Neural progenitor cell (in vitro differentiated cells): ENCODE results near the gene DET1. TPM values are rescaled to one million over a fixed set of nuclear protein-coding genes. Genes with fewer than 3 reads are reported as not detected.
A peak's percentile ranks its signal among the peaks of the same experiment; 100 is the strongest.

Source experiments
- DNase-seq: peaks from one replicate; pipeline ENCODE4 v3.0.0-alpha.2; 2016; ENCODE audit warnings: low spot score
- H2AFZ ChIP-seq: fragments of 200-600 bp; sonication (generic); replicated peaks from 2 replicates; pipeline ENCODE4 v1.6.1; 2016; ENCODE audit warnings: antibody characterized with exemption
- H3F3A ChIP-seq: fragments of 200-600 bp; sonication (generic); 2 replicates; pipeline ENCODE4 v1.6.1; 2016; ENCODE audit warnings: antibody characterized with exemption, low read depth
- H3K27ac ChIP-seq: fragments of 200-600 bp; sonication (generic); 2 replicates; pipeline ENCODE4 v1.5.1; 2016; ENCODE audit warnings: mild to moderate bottlenecking
- H3K27me3 ChIP-seq: fragments of 200-600 bp; sonication (generic); 2 replicates; pipeline ENCODE4 v1.6.1; 2016; ENCODE audit warnings: mild to moderate bottlenecking, moderate library complexity
- H3K36me3 ChIP-seq: fragments of 200-600 bp; sonication (generic); 2 replicates; pipeline ENCODE4 v1.5.1; 2016
- H3K4me1 ChIP-seq: fragments of 200-600 bp; sonication (generic); 2 replicates; pipeline ENCODE4 v1.6.1; 2016; ENCODE audit warnings: mixed run types
- H3K4me2 ChIP-seq: fragments of 200-600 bp; sonication (generic); 2 replicates; pipeline ENCODE4 v1.6.1; 2016
- H3K4me3 ChIP-seq: fragments of 200-600 bp; sonication (generic); 2 replicates; pipeline ENCODE4 v1.5.1; 2016
- H3K79me2 ChIP-seq: fragments of 200-600 bp; sonication (generic); 2 replicates; pipeline ENCODE4 v1.6.1; 2016; ENCODE audit warnings: low read depth
- H3K9ac ChIP-seq: fragments of 200-600 bp; sonication (generic); 2 replicates; pipeline ENCODE4 v1.6.1; 2016
- H3K9me3 ChIP-seq: fragments of 200-600 bp; sonication (generic); 2 replicates; pipeline ENCODE4 v1.5.1; 2016; ENCODE audit warnings: low read depth
- H4K20me1 ChIP-seq: fragments of 200-600 bp; sonication (generic); 2 replicates; pipeline ENCODE4 v1.6.1; 2016; ENCODE audit warnings: low read depth
- H3K27ac Mint-ChIP-seq: 3 replicates; pipeline ENCODE4 v1.8.0; 2021; ENCODE audit warnings: mixed read lengths
- H3K27me3 Mint-ChIP-seq: 2 replicates; pipeline ENCODE4 v1.8.0; 2022; ENCODE audit warnings: low read depth, mild to moderate bottlenecking, inconsistent platforms, moderate library complexity, mixed read lengths; ENCODE audit not compliant: insufficient read depth
- H3K36me3 Mint-ChIP-seq: 3 replicates; pipeline ENCODE4 v1.8.0; 2021; ENCODE audit warnings: mixed read lengths
- H3K4me1 Mint-ChIP-seq: 3 replicates; pipeline ENCODE4 v1.8.0; 2021; ENCODE audit warnings: mixed read lengths
- H3K4me3 Mint-ChIP-seq: 3 replicates; pipeline ENCODE4 v1.8.0; 2021; ENCODE audit warnings: mild to moderate bottlenecking, moderate library complexity, mixed read lengths
- H3K9me3 Mint-ChIP-seq: 3 replicates; pipeline ENCODE4 v1.8.0; 2020; ENCODE audit warnings: mixed read lengths
- EZH2 ChIP-seq: fragments of 200-600 bp; sonication (generic); IDR thresholded peaks from 2 replicates; pipeline ENCODE4 v1.6.1; 2017; ENCODE audit warnings: antibody characterized with exemption, mild to moderate bottlenecking, moderate library complexity
- EZH2phosphoT487 ChIP-seq: fragments of 200-600 bp; sonication (generic); IDR thresholded peaks from 2 replicates; pipeline ENCODE4 v1.6.1; 2017; ENCODE audit warnings: antibody characterized with exemption
- total RNA-seq: library from RNA; depleted of rRNA; stranded (reverse); fragments of >200 nt; gene quantifications from 2 replicates; pipeline ENCODE4 v1.2.3, GENCODE V29; 2015; ENCODE audit warnings: low replicate concordance
- TF ChIP-seq, protein P1 (sequence below): fragments of 200-600 bp; sonication (generic); IDR thresholded peaks from 2 replicates; pipeline ENCODE4 v1.5.1; 2017; ENCODE audit warnings: antibody characterized with exemption, mild to moderate bottlenecking

DET1 gene
- total RNA-seq, 1 donor from 2014 or later, result 21.3 TPM

DNA sequence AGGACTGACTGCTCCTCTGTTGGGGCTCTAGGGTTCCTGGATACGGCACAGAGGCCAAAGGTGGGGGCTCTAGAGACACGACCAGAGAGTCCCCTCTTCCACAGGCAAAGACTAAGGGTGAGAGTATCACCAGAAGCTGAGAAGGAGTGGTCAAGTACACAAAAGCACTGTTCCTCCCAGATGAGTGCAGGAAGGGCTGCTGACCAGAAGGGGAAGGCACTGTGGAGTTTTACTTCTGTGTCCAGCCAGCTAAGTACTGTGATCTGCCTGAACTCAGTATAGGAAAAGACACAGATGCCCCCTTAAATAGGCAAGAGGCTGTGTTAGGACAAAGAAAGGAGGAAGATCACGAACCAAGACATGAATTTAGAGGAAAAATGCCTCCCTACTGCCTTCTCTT, 67.3 kb downstream of the DET1 start:
- Histone ChIP-seq H3K27me3 (peaks cover 19% of the 10 kb centered on the region), H4K20me1 (no peaks in the 10 kb centered on the region), H3K27ac (no peak overlapping the region), H3F3A (peaks cover 10% of the 10 kb centered on the region), H3K36me3 (no peaks in the 10 kb centered on the region), H3K4me1 (peaks cover 9% of the 10 kb centered on the region), H3K4me3 (no peak overlapping the region), H3K9ac (no peak overlapping the region), H3K4me2 (no peak overlapping the region), H3K79me2 (no peaks in the 10 kb centered on the region), H2AFZ (no peak overlapping the region), H3K9me3 (no peaks in the 10 kb centered on the region)
- no peak for DNase-seq
- Mint-ChIP-seq H3K36me3 (peaks cover 16% of the 10 kb centered on the region), H3K27me3 (peaks cover 17% of the 10 kb centered on the region), H3K27ac (no peak overlapping the region), H3K9me3 (no peaks in the 10 kb centered on the region), H3K4me3 (no peak overlapping the region), H3K4me1 (peaks cover 13% of the 10 kb centered on the region)
- TF ChIP-seq, protein P1, sequence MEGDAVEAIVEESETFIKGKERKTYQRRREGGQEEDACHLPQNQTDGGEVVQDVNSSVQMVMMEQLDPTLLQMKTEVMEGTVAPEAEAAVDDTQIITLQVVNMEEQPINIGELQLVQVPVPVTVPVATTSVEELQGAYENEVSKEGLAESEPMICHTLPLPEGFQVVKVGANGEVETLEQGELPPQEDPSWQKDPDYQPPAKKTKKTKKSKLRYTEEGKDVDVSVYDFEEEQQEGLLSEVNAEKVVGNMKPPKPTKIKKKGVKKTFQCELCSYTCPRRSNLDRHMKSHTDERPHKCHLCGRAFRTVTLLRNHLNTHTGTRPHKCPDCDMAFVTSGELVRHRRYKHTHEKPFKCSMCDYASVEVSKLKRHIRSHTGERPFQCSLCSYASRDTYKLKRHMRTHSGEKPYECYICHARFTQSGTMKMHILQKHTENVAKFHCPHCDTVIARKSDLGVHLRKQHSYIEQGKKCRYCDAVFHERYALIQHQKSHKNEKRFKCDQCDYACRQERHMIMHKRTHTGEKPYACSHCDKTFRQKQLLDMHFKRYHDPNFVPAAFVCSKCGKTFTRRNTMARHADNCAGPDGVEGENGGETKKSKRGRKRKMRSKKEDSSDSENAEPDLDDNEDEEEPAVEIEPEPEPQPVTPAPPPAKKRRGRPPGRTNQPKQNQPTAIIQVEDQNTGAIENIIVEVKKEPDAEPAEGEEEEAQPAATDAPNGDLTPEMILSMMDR, result no peak
- TF ChIP-seq EZH2phosphoT487, result no peak
- no peak for TF ChIP-seq EZH2

GRCh38 chr15:88477904-88478303, 68.6 kb downstream of the DET1 start:
- H3K27me3 ChIP-seq, result peaks cover 7% of the 10 kb centered on the region
- H3K79me2 ChIP-seq, result no peaks in the 10 kb centered on the region
- peaks cover 4% of the 10 kb centered on the region for H3F3A ChIP-seq
- H4K20me1 ChIP-seq, result no peaks in the 10 kb centered on the region
- H3K9ac ChIP-seq, result no peak overlapping the region
- Mint-ChIP-seq H3K27ac (no peak overlapping the region), H3K27me3 (peaks cover 14% of the 10 kb centered on the region), H3K4me3 (no peak overlapping the region), H3K4me1 (peaks cover 10% of the 10 kb centered on the region), H3K9me3 (no peaks in the 10 kb centered on the region), H3K36me3 (peaks cover 16% of the 10 kb centered on the region)
- H3K27ac ChIP-seq, result no peak overlapping the region
- H3K36me3 ChIP-seq, result no peaks in the 10 kb centered on the region
- no peak overlapping the region for H3K4me2 ChIP-seq
- no peak for DNase-seq
- no peaks in the 10 kb centered on the region for H3K4me1 ChIP-seq
- H2AFZ ChIP-seq, result no peak overlapping the region
- TF ChIP-seq, protein P1, result no peak
- TF ChIP-seq EZH2 (no peak), EZH2phosphoT487 (no peak)
- H3K4me3 ChIP-seq, result no peak overlapping the region
- no peaks in the 10 kb centered on the region for H3K9me3 ChIP-seq

- Histone ChIP-seq H3F3A (peaks cover 4% of the 10 kb centered on the region), H4K20me1 (no peaks in the 10 kb centered on the region), H3K27me3 (no peaks in the 10 kb centered on the region), H3K9ac (no peak overlapping the region), H3K4me1 (no peaks in the 10 kb centered on the region), H3K79me2 (no peaks in the 10 kb centered on the region), H3K4me2 (no peak overlapping the region), H3K9me3 (no peaks in the 10 kb centered on the region), H3K27ac (no peak overlapping the region), H3K36me3 (no peaks in the 10 kb centered on the region), H2AFZ (no peak overlapping the region), H3K4me3 (no peak overlapping the region)
- H3K4me3 Mint-ChIP-seq, result peak overlapping the region; percentile 38
- H3K27me3 Mint-ChIP-seq, result peaks cover 9% of the 10 kb centered on the region
- H3K9me3 Mint-ChIP-seq, result no peaks in the 10 kb centered on the region
- TF ChIP-seq, protein P1, result no peak
- TF ChIP-seq EZH2phosphoT487, result no peak
- no peak for TF ChIP-seq EZH2
- no peak overlapping the region for H3K27ac Mint-ChIP-seq
- peaks cover 16% of the 10 kb centered on the region for H3K36me3 Mint-ChIP-seq
- DNase-seq, result no peak
- H3K4me1 Mint-ChIP-seq, result peaks cover 5% of the 10 kb centered on the region
These were observed 69.4 kb downstream of the DET1 start for GRCh38 chr15:88477126-88477525.
